ENCODE data around the gene CUL4A.

DNA sequence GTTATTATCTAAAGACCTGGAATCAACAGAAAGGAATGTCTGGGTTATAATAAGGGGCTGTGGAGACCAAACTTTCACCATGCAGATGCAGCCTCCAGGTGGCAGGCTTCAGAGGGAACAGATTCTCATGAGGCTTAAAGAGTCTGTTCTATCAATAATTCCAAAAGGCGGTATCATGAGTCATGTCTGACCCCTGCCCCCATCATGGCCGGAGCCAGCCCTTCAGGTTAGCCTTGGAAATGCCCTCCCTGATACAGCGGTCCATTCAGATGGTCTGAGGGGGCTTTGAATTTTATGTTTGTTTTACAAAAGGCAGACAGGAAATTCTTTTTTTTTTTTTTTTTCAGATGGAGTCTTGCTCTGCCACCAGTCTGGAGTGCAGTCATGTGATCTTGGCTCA is 66.0 kb downstream of the CUL4A start:
- no peak for TF ChIP-seq POLR2A (IDR thresholded peaks at IDR 0.05)
- TF ChIP-seq EP300 (IDR thresholded peaks at IDR 0.05), result no peak
